A549 (cell line): Measurements from ENCODE around the gene MYL4. TPM values are rescaled to one million over a fixed set of nuclear protein-coding genes. Genes with fewer than 3 reads are reported as not detected.
A peak's percentile ranks its signal among the peaks of the same experiment; 100 is the strongest.
"Not testable (repeated sequence)": the region's sequence is repeated elsewhere in the genome, so short reads cannot be mapped to it uniquely, and the experiment has no call there.

Experiments
- ATAC-seq, 2 experiments: fragments of 200-7000 bp in 1 of 2; fragments of >200 bp in 1 of 2; cut with Nextera tagmentation in 1 of 2; cut with Tn5 transposase in 1 of 2; 3 replicates each; pipeline versions ENCODE4 v1.8.0 to v1.9.1; 2018 to 2020; ENCODE audit warnings: mild to moderate bottlenecking in 1 of 2, moderate library complexity in 1 of 2
- CTCF ChIA-PET: fragments of 300-600 bp; sonication (Branson Sonifier 250); formaldehyde crosslinking; extraction: SDS; loops from one replicate; lab custom pipeline; 2021; ENCODE audit warnings: antibody characterized with exemption, inconsistent platforms; lab: Yijun Ruan, JAX
- POLR2A ChIA-PET: fragments of 350-600 bp; formaldehyde crosslinking; extraction: SDS; loops from one replicate; lab custom pipeline; 2021; ENCODE audit warnings: antibody characterized with exemption, inconsistent platforms; lab: Yijun Ruan, JAX
- DNase-seq, 2 experiments: peaks; one replicate each; pipeline versions ENCODE4 v3.0.0 to v3.0.0-alpha.2; 2011 to 2016; ENCODE audit warnings: low read depth in 1 of 2, low spot score in 1 of 2
- FAIRE-seq: peaks from 2 replicates; lab custom pipeline; 2011; peaks lifted over from hg19 to GRCh38; lab: Jason Lieb, UNC
- H3K27ac ChIP-seq, 2 experiments: fragments of >200 bp; sonication (Bioruptor Twin); formaldehyde crosslinking; 3 replicates each; pipeline ENCODE4 v1.5.1; 2016 to 2017
- H3K4me1 ChIP-seq: fragments of >200 bp; sonication (Bioruptor Twin); formaldehyde crosslinking; 3 replicates; pipeline ENCODE4 v1.6.1; 2016
- H3K4me2 ChIP-seq: fragments of >200 bp; sonication (Bioruptor Twin); formaldehyde crosslinking; 3 replicates; pipeline ENCODE4 v1.6.1; 2016
- H3K4me3 ChIP-seq: fragments of >200 bp; sonication (Bioruptor Twin); formaldehyde crosslinking; 3 replicates; pipeline ENCODE4 v1.5.1; 2016
- H3K9me3 ChIP-seq: fragments of >200 bp; sonication (Bioruptor Twin); formaldehyde crosslinking; 3 replicates; pipeline ENCODE4 v1.6.1; 2016
- CBX2 ChIP-seq: fragments of 200-600 bp; sonication (generic); IDR thresholded peaks from 2 replicates; pipeline ENCODE4 v1.6.1; 2016; ENCODE audit warnings: low read depth, mild to moderate bottlenecking, borderline replicate concordance
- CEBPB ChIP-seq, 2 experiments: fragments of >200 bp in 1 of 2; sonication (Bioruptor Twin) in 1 of 2; formaldehyde crosslinking in 1 of 2; IDR thresholded peaks; 2 replicates each; pipeline ENCODE4 v1.6.1; 2012 to 2016
- ESRRA ChIP-seq: fragments of 150-350 bp; IDR thresholded peaks from 2 replicates; pipeline ENCODE4 v1.6.1; 2014; ENCODE audit warnings: mild to moderate bottlenecking, low read length, borderline replicate concordance
- FOSB ChIP-seq: fragments of 250-450 bp; sonication (Bioruptor Pico); IDR thresholded peaks from 2 replicates; pipeline ENCODE4 v1.5.0; 2020; ENCODE audit warnings: mild to moderate bottlenecking, moderate library complexity
- HEYL ChIP-seq: fragments of 250-450 bp; sonication (Bioruptor Pico); IDR thresholded peaks from 2 replicates; pipeline ENCODE4 v1.8.0; 2021; ENCODE audit warnings: mild to moderate bottlenecking, moderate library complexity
- KDM1A ChIP-seq: fragments of 200-600 bp; sonication (generic); IDR thresholded peaks from 2 replicates; pipeline ENCODE4 v1.6.1; 2016; ENCODE audit warnings: low read depth, mild to moderate bottlenecking
- MAZ ChIP-seq: fragments of 150-350 bp; IDR thresholded peaks from 2 replicates; pipeline ENCODE4 v1.6.1; 2014; ENCODE audit warnings: antibody characterized with exemption, low read depth, low read length, borderline replicate concordance
- NFE2L2 ChIP-seq: fragments of 150-350 bp; conservative IDR thresholded peaks from 2 replicates; pipeline ENCODE4 v1.6.1; 2014; ENCODE audit warnings: low read length
- NPAS2 ChIP-seq: fragments of 250-450 bp; sonication (Bioruptor Pico); IDR thresholded peaks from 2 replicates; pipeline ENCODE4 v1.8.0; 2022; ENCODE audit warnings: mild to moderate bottlenecking, moderate library complexity, borderline replicate concordance
- POLR2AphosphoS2 ChIP-seq: conservative IDR thresholded peaks from 2 replicates; pipeline ENCODE4 v1.6.1; 2012; ENCODE audit warnings: low read length, improper control_type of control experiment, inconsistent platforms
- REST ChIP-seq: fragments of 200-600 bp; sonication (generic); IDR thresholded peaks from 2 replicates; pipeline ENCODE4 v1.6.1; 2016; ENCODE audit warnings: antibody characterized with exemption, mild to moderate bottlenecking, moderate library complexity
- RFX5 ChIP-seq: fragments of 450-650 bp; IDR thresholded peaks from 2 replicates; pipeline ENCODE4 v1.7.1; 2014; ENCODE audit warnings: antibody characterized with exemption, mild to moderate bottlenecking, moderate library complexity
- USF2 ChIP-seq: fragments of 450-650 bp; IDR thresholded peaks from 2 replicates; pipeline ENCODE4 v1.6.1; 2014; ENCODE audit warnings: antibody characterized with exemption
- ZFP36 ChIP-seq: fragments of 450-650 bp; IDR thresholded peaks from 2 replicates; pipeline ENCODE4 v1.6.1; 2014; ENCODE audit warnings: borderline replicate concordance; ENCODE audit not compliant: partially characterized antibody
- WGBS: methylation state at CpG from one replicate; pipeline ENCODE4 v1.1.6; 2017; ENCODE audit errors: missing lambda C conversion rate; 5-methylcytosine and 5-hydroxymethylcytosine counted together
- polyA plus RNA-seq, 4 experiments: library from polyadenylated mRNA; depleted of rRNA in 3 of 4; stranded (reverse); fragments of >200 nt; fragmentation: RNase III in 1 of 4; extraction: RNeasy Plus Mini Kit Qiagen cat#74134 plus additional on column Dnase treatment in 1 of 4; gene quantifications; 2 replicates in 3 of 4; 3 replicates in 1 of 4; pipeline ENCODE4 v1.2.3, GENCODE V29; 2011 to 2017

The MYL4 gene
- polyA plus RNA-seq, 2 of the 4 experiments (the other 2 are of a cell fraction), result not detected

- ATAC-seq, H3K4me2 ChIP-seq, H3K9me3 ChIP-seq, H3K4me3 ChIP-seq, POLR2A ChIA-PET, H3K27ac ChIP-seq, FAIRE-seq, DNase-seq: not testable (repeated sequence)
- TF ChIP-seq ZFP36, result peak; percentile 42
- CTCF ChIA-PET, result interaction anchor here (1.2 to 1.6 kb wide), 2 partner anchors 16 to 39 kb away, joined by 3 to 4 read pairs; no protein-coding TSS in a partner anchor
- WGBS, result 38% methylated on average over 3 of the region's 3 CpGs
- peaks cover 20% of the 10 kb centered on the region for H3K4me1 ChIP-seq
These were observed 59.8 kb downstream of the MYL4 start for GRCh38 chr17:47268964-47269363.

- DNase-seq, H3K4me2 ChIP-seq, POLR2A ChIA-PET, CTCF ChIA-PET, H3K27ac ChIP-seq, H3K4me3 ChIP-seq, FAIRE-seq, H3K9me3 ChIP-seq: not testable (repeated sequence)
- ATAC-seq, result peak in 1 of 2 experiments; percentile 42; a peak in 1 of 6 replicates
- peaks cover 20% of the 10 kb centered on the region for H3K4me1 ChIP-seq
These were observed 60.6 kb downstream of the MYL4 start for GRCh38 chr17:47269561-47270280.

- WGBS, result 34% methylated on average over 2 of the region's 2 CpGs
- TF ChIP-seq REST, result no peak
- no peak for TF ChIP-seq RFX5
- TF ChIP-seq NFE2L2, result no peak
- TF ChIP-seq ESRRA, result no peak
- no peak for TF ChIP-seq KDM1A
- TF ChIP-seq CEBPB (IDR thresholded peaks at IDR 0.05), result no peak
- no peak for TF ChIP-seq NPAS2 (CRISPR knock-in tag)
- no peak for TF ChIP-seq MAZ
- TF ChIP-seq USF2, result no peak
- no peak for TF ChIP-seq CBX2
- TF ChIP-seq FOSB, result no peak
- TF ChIP-seq HEYL (CRISPR knock-in tag), result no peak
- no peak for TF ChIP-seq POLR2AphosphoS2
- Histone ChIP-seq H3K9me3 (peaks cover 8% of the 10 kb centered on the region), H3K27ac (no peak overlapping the region), H3K4me3 (no peak overlapping the region), H3K4me2 (no peak overlapping the region), H3K4me1 (peaks cover 13% of the 10 kb centered on the region)
- POLR2A ChIA-PET, result no interaction called here
- no peak for ATAC-seq
- no peak for DNase-seq
- peak; percentile 28 for FAIRE-seq
- CTCF ChIA-PET, result interaction anchor here (0.8 to 1.2 kb wide), 2 partner anchors 9 to 15 kb away, joined by 3 to 4 read pairs; no protein-coding TSS in a partner anchor
These were observed 62.0 kb downstream of the MYL4 start for GRCh38 chr17:47270946-47271705.
